ENCODE data around the gene WDR48.

DNA sequence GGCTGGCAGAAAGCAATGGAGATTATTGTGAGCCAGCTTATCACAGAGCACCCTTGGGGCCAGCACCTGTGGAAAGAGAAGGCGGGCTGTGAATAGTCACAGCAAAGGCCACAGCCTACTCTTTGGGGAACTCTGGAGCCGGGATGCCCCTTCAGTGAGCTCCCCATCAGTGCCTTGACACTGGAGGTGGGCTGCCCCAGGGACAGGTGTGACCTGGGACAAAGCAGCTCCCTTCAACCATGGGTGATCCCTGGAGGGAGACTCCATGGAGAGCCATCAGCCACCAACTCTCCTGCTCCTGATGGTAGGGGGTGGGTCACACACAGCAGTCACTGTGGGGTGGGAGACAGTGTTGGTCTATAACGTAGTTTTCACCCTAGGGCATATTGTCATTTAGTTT lies 61.5 kb downstream of the WDR48 start:
- TF ChIP-seq POLR2A (IDR thresholded peaks at IDR 0.05): no peak
- TF ChIP-seq, protein P1, sequence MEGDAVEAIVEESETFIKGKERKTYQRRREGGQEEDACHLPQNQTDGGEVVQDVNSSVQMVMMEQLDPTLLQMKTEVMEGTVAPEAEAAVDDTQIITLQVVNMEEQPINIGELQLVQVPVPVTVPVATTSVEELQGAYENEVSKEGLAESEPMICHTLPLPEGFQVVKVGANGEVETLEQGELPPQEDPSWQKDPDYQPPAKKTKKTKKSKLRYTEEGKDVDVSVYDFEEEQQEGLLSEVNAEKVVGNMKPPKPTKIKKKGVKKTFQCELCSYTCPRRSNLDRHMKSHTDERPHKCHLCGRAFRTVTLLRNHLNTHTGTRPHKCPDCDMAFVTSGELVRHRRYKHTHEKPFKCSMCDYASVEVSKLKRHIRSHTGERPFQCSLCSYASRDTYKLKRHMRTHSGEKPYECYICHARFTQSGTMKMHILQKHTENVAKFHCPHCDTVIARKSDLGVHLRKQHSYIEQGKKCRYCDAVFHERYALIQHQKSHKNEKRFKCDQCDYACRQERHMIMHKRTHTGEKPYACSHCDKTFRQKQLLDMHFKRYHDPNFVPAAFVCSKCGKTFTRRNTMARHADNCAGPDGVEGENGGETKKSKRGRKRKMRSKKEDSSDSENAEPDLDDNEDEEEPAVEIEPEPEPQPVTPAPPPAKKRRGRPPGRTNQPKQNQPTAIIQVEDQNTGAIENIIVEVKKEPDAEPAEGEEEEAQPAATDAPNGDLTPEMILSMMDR (IDR thresholded peaks at IDR 0.05): no peak
